Calu3 (cell line): Measurements from ENCODE around the gene PTPRG. TPM values are rescaled to one million over a fixed set of nuclear protein-coding genes. Genes with fewer than 3 reads are reported as not detected.

Source experiments
- BruUV-seq: library from RNA; stranded (reverse); fragments of 400-500 nt; replicated peaks from 2 replicates; lab custom pipeline; 2021; lab: Mats Ljungman, UMichigan
- CTCF ChIA-PET: fragments of 300-600 bp; sonication (Branson Sonifier 250); formaldehyde crosslinking; loops from one replicate; lab custom pipeline; 2022; ENCODE audit warnings: antibody characterized with exemption; lab: Charles Lee
- DNase-seq: peaks from one replicate; pipeline ENCODE4 v3.0.0; 2022
- H3K27ac Mint-ChIP-seq: one replicate; pipeline ENCODE4 v1.8.0; 2022; ENCODE audit warnings: mixed read lengths; ENCODE audit not compliant: unreplicated experiment
- H3K27me3 Mint-ChIP-seq: one replicate; pipeline ENCODE4 v1.8.0; 2022; ENCODE audit warnings: mixed read lengths; ENCODE audit not compliant: unreplicated experiment
- H3K36me3 Mint-ChIP-seq: one replicate; pipeline ENCODE4 v1.8.0; 2022; ENCODE audit warnings: mild to moderate bottlenecking, moderate library complexity, mixed read lengths; ENCODE audit not compliant: insufficient read depth, unreplicated experiment
- H3K4me1 Mint-ChIP-seq: one replicate; pipeline ENCODE4 v1.8.0; 2022; ENCODE audit warnings: mild to moderate bottlenecking, low read depth, mixed read lengths; ENCODE audit not compliant: unreplicated experiment
- H3K4me3 Mint-ChIP-seq: one replicate; pipeline ENCODE4 v1.8.0; 2022; ENCODE audit warnings: mild to moderate bottlenecking, low read depth, moderate library complexity, mixed read lengths; ENCODE audit not compliant: unreplicated experiment
- H3K9me3 Mint-ChIP-seq: one replicate; pipeline ENCODE4 v1.8.0; 2022; ENCODE audit warnings: low read depth, mixed read lengths; ENCODE audit not compliant: unreplicated experiment
- intact Hi-C: fragments of 100-400 bp; cut with micrococcal nuclease; formaldehyde crosslinking; loops from one replicate; pipeline ENCODE4 v1.10.0; 2022; ENCODE audit not compliant: unreplicated experiment
- total RNA-seq: library from RNA; stranded (reverse); gene quantifications from 2 replicates; pipeline ENCODE4 v1.2.3, GENCODE V29; 2022
- TF ChIP-seq, protein P1 (sequence below): fragments of 200-600 bp; IDR thresholded peaks from one replicate; pipeline ENCODE4 v1.8.0; 2022; ENCODE audit warnings: antibody characterized with exemption; ENCODE audit not compliant: unreplicated experiment

PTPRG gene
- total RNA-seq, 1 experiment from 2014 or later = 0.35 TPM

DNA sequence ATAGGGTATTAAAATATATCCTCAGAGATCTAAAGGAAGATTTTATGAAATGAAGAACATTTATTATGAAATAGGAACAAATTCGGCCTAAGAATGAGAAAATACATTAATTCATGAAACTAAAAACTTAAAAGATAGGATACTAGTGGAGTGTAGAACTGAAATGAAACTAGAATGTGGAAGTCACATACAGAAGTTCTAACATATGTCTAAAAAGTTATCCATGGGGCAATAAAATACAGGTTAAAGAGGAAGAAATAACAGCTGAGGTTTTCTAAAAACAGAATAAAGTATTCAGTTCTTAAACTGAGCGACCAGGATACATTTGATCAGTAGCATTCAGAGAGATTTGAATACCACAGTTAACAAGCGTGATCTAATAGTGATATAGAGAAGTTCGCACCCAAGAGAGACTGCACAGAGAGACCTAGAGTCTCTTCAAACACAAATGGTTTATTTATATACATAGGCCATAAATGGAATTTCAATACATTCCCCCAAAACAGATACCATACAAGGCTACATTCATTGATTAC, 726.1 kb downstream of the PTPRG start:
- H3K4me3 Mint-ChIP-seq = no peak overlapping the region
- H3K9me3 Mint-ChIP-seq = no peaks in the 10 kb centered on the region
- intact Hi-C loops = no loop called here
- no peaks in the 10 kb centered on the region for H3K36me3 Mint-ChIP-seq
- no peaks in the 10 kb centered on the region for H3K27me3 Mint-ChIP-seq
- CTCF ChIA-PET = no interaction called here
- no peak for DNase-seq
- no peaks in the 10 kb centered on the region for H3K4me1 Mint-ChIP-seq
- no TSS peak for BruUV-seq
- no peak overlapping the region for H3K27ac Mint-ChIP-seq
- TF ChIP-seq, protein P1, sequence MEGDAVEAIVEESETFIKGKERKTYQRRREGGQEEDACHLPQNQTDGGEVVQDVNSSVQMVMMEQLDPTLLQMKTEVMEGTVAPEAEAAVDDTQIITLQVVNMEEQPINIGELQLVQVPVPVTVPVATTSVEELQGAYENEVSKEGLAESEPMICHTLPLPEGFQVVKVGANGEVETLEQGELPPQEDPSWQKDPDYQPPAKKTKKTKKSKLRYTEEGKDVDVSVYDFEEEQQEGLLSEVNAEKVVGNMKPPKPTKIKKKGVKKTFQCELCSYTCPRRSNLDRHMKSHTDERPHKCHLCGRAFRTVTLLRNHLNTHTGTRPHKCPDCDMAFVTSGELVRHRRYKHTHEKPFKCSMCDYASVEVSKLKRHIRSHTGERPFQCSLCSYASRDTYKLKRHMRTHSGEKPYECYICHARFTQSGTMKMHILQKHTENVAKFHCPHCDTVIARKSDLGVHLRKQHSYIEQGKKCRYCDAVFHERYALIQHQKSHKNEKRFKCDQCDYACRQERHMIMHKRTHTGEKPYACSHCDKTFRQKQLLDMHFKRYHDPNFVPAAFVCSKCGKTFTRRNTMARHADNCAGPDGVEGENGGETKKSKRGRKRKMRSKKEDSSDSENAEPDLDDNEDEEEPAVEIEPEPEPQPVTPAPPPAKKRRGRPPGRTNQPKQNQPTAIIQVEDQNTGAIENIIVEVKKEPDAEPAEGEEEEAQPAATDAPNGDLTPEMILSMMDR = no peak

- BruUV-seq = no TSS peak
Observed at GRCh38 chr3:62289922-62290321, 728.6 kb downstream of the PTPRG start.

DNA sequence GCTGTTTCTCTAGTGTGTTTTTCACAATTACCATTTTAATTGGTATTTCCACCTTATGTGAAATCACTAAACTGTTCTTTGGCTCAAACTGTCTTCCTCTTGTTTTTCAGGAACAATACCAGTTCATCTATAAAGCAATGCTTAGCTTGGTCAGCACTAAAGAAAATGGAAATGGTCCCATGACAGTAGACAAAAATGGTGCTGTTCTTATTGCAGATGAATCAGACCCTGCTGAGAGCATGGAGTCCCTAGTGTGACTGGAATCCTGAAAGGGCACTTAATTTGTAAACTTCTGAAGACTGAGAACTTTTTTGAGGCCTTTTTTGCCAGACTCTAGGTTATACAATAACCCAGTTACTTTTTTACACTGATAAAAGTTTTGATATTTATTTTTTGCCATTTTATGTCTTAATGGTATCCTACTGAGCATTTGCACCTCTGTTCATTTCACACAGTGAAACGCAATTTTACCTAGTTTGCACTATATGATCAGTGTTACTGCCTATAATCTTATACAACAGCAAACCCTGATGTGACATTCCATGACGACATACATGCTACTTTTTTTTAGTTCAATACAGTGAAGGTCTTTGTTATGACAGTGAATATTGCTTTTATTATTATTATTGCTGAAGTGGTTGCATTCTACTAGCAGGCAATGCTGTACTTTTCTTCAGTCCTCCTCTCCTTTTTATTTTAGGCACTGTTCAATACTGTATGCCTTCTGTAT, 731.8 kb downstream of the PTPRG start:
- BruUV-seq = no TSS peak
- Mint-ChIP-seq H3K4me3 (no peak overlapping the region), H3K4me1 (no peaks in the 10 kb centered on the region), H3K36me3 (no peaks in the 10 kb centered on the region), H3K27me3 (no peaks in the 10 kb centered on the region), H3K27ac (no peak overlapping the region), H3K9me3 (no peaks in the 10 kb centered on the region)
- DNase-seq = no peak
- TF ChIP-seq, protein P1 = no peak
- intact Hi-C loops = no loop called here
- CTCF ChIA-PET = no interaction called here

More at GRCh38 chr3:62289922-62290321, 728.6 kb downstream of the PTPRG start:
- no peak for DNase-seq
- CTCF ChIA-PET = no interaction called here
- H3K27ac Mint-ChIP-seq = no peak overlapping the region
- H3K9me3 Mint-ChIP-seq = no peaks in the 10 kb centered on the region
- no peaks in the 10 kb centered on the region for H3K36me3 Mint-ChIP-seq
- H3K4me3 Mint-ChIP-seq = no peak overlapping the region
- TF ChIP-seq, protein P1 = no peak
- no peaks in the 10 kb centered on the region for H3K4me1 Mint-ChIP-seq
- H3K27me3 Mint-ChIP-seq = no peaks in the 10 kb centered on the region
- intact Hi-C loops = no loop called here

GRCh38 chr3:62295571-62295970, 734.2 kb downstream of the PTPRG start:
- H3K27me3 Mint-ChIP-seq = no peaks in the 10 kb centered on the region
- no peaks in the 10 kb centered on the region for H3K36me3 Mint-ChIP-seq
- no TSS peak for BruUV-seq
- no peaks in the 10 kb centered on the region for H3K4me1 Mint-ChIP-seq
- no peak overlapping the region for H3K27ac Mint-ChIP-seq
- TF ChIP-seq, protein P1 = no peak
- H3K4me3 Mint-ChIP-seq = no peak overlapping the region
- intact Hi-C loops = no loop called here
- no peak for DNase-seq
- H3K9me3 Mint-ChIP-seq = no peaks in the 10 kb centered on the region
- CTCF ChIA-PET = no interaction called here
